Measurements from ENCODE around the gene NANOS3.

NANOS3 gene

GRCh38 chr19:13885826-13886365 lies 9.0 kb downstream of the NANOS3 start:
- no peak for DNase-seq

GRCh38 chr19:13887018-13887436 lies 10.1 kb downstream of the NANOS3 start:
- DNase-seq = no peak

GRCh38 chr19:13887517-13887916 lies 10.6 kb downstream of the NANOS3 start:
- DNase-seq = no peak

- no peak for DNase-seq
These were observed 11.3 kb downstream of the NANOS3 start for GRCh38 chr19:13888281-13888680.

GRCh38 chr19:13890136-13890535 lies 13.2 kb downstream of the NANOS3 start:
- no peak for DNase-seq

GRCh38 chr19:13892870-13893269 lies 15.9 kb downstream of the NANOS3 start:
- DNase-seq = no peak

DNA sequence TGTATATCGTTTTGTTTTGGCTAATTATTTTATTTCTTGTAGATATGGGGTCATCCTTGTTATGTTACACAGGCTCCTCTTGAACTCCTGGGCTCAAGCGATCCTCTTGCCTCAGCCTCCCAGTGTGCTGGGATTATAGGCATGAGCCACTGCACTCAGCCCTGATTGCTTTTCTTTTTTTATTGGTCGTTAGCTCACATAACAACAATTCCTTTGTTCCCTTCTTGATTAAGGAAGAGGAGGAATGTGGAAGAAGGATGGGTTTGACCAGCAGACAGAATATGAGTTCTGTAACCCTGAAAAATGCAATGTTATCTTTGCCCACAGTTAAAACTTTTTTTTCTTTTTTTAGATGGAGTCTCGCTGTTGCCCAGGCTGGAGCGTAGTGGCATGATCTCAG lies 17.6 kb downstream of the NANOS3 start:
- DNase-seq = no peak

GRCh38 chr19:13896227-13896626 lies 19.3 kb downstream of the NANOS3 start:
- DNase-seq = no peak

GRCh38 chr19:13899393-13899792 lies 22.5 kb downstream of the NANOS3 start:
- no peak for DNase-seq

GRCh38 chr19:13899912-13900584 lies 23.1 kb downstream of the NANOS3 start:
- no peak for DNase-seq

- DNase-seq = no peak
These were observed 26.1 kb downstream of the NANOS3 start for GRCh38 chr19:13902993-13903555.

- peak; percentile 96 to 97 for DNase-seq
These were observed 28.9 kb downstream of the NANOS3 start, which contains the start of the genes BRME1 and CC2D1A for GRCh38 chr19:13905634-13906520. TSS of gene BRME1 (minus strand) at chr19:13906117. CDS start at chr19:13904892, 1,225 bp downstream. TSS of gene CC2D1A (plus strand) at chr19:13906201. CDS start at chr19:13906442, 241 bp downstream.

- DNase-seq = no peak
These were observed 29.6 kb downstream of the NANOS3 start for GRCh38 chr19:13906521-13906904.

GRCh38 chr19:13906910-13907309 lies 30.0 kb downstream of the NANOS3 start:
- no peak for DNase-seq

DNA sequence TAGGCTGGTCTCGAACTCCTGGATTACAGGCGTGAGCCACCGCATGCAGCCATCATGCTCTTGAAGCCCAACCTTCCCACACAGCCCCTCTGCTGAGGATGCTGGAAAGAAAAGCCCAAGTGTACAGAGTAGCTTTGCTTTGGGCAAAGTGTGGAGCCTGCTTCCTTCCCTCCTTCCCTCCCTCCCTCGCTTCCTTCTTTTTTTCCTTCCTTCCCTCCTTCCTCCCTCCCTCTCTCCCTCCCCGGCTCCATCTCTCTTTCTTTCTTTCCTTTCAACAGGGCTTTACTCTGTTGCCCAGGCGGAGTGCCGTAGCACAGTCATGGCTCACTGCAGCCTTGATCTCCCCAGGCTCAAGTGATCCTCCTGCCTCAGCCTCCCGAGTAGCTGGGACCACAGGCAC lies 31.7 kb downstream of the NANOS3 start:
- DNase-seq = no peak

DNA sequence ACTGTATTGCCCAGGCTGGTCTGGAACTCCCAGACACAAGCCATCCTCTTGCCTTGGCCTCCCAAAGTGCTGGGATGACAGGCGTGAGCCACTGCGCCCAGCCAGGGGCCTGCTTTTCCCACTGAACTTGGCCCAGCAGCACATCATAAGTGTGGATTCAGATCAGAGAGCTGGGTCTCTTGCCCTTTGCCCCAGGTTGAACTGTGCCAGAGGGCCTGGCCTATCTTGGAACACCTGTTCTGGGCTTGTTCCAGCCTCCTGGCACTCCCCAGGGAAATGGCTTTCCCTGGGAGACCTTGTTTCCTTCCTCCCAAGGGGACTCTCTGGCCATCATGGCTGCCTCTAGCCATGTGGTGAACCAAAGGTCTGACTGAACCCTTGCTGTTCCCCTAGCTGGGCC lies 32.5 kb downstream of the NANOS3 start:
- DNase-seq = no peak

GRCh38 chr19:13913352-13913751 lies 36.4 kb downstream of the NANOS3 start:
- no peak for DNase-seq

GRCh38 chr19:13914777-13915176 lies 37.8 kb downstream of the NANOS3 start:
- no peak for DNase-seq

GRCh38 chr19:13917888-13918406 lies 41.0 kb downstream of the NANOS3 start:
- DNase-seq = no peak

- DNase-seq = no peak
These were observed 41.9 kb downstream of the NANOS3 start for GRCh38 chr19:13918726-13919411.

- no peak for DNase-seq
These were observed 43.6 kb downstream of the NANOS3 start for GRCh38 chr19:13920524-13920923.

- peak in 1 of 2 donors; percentile 15 for DNase-seq
These were observed 44.2 kb downstream of the NANOS3 start for GRCh38 chr19:13920940-13921747.
